Activated T-cell treated with anti-CD3 and anti-CD28 coated beads, Interleukin-2, amount 50 U/mL, for 72 hours (primary cell): ENCODE measurements around the gene ZSWIM1. TPM values are rescaled to one million over a fixed set of nuclear protein-coding genes. Genes with fewer than 3 reads are reported as not detected.
"Not testable (repeated sequence)": the region's sequence is repeated elsewhere in the genome, so short reads cannot be mapped to it uniquely, and the experiment has no call there.

ENCODE experiments used
- ATAC-seq, 2 donors: fragments of 150-1000 bp; cut with Tn5 transposase; replicated peaks in 1 of 2; 2 replicates each; pipeline ENCODE4 v1.10.0; 2021; ENCODE audit warnings: moderate library complexity in 2 of 2, mild to moderate bottlenecking in 1 of 2
- DNase-seq, 2 donors: peaks; one replicate each; pipeline ENCODE4 v3.0.0; 2021 to 2022; ENCODE audit warnings: mixed read lengths in 1 of 2
- H3K27ac Mint-ChIP-seq: one replicate; pipeline ENCODE4 v1.8.0; 2022; ENCODE audit warnings: mild to moderate bottlenecking, moderate library complexity, mixed read lengths
- H3K27me3 Mint-ChIP-seq: one replicate; pipeline ENCODE4 v1.8.0; 2022; ENCODE audit warnings: low read depth, mixed read lengths
- H3K36me3 Mint-ChIP-seq, 2 donors: one replicate each; pipeline ENCODE4 v1.8.0; 2022; ENCODE audit warnings: mixed read lengths in 2 of 2, mild to moderate bottlenecking in 1 of 2; ENCODE audit not compliant: insufficient read depth in 2 of 2
- H3K4me1 Mint-ChIP-seq: one replicate; pipeline ENCODE4 v1.8.0; 2022; ENCODE audit warnings: low read depth, mixed read lengths
- H3K4me3 Mint-ChIP-seq, 2 donors: one replicate each; pipeline ENCODE4 v1.8.0; 2022; ENCODE audit warnings: mild to moderate bottlenecking in 2 of 2, mixed read lengths in 2 of 2, moderate library complexity in 2 of 2
- H3K9me3 Mint-ChIP-seq, 2 donors: one replicate each; pipeline ENCODE4 v1.8.0; 2022; ENCODE audit warnings: mixed read lengths in 2 of 2
- total RNA-seq, 2 donors: library from RNA; stranded (reverse); gene quantifications; one replicate each; pipeline ENCODE4 v1.2.3, GENCODE V29; 2022

ZSWIM1 gene
- total RNA-seq, 2 donors from 2014 or later, result 11.4 to 13.9 TPM

GRCh38 chr20:45861221-45862075 is 19.6 kb upstream of the ZSWIM1 start:
- H3K36me3 Mint-ChIP-seq, result peaks cover 0 to 2% of the 10 kb centered on the region in 2 donors
- ATAC-seq (no peak), DNase-seq (no peak)
- H3K4me3 Mint-ChIP-seq, result no peak overlapping the region
- H3K9me3 Mint-ChIP-seq, result no peaks in the 10 kb centered on the region
- no peak overlapping the region for H3K27ac Mint-ChIP-seq
- no peaks in the 10 kb centered on the region for H3K27me3 Mint-ChIP-seq
- peaks cover 41% of the 10 kb centered on the region for H3K4me1 Mint-ChIP-seq

GRCh38 chr20:45863543-45864470 is 17.2 kb upstream of the ZSWIM1 start:
- ATAC-seq (no peak), DNase-seq (no peak)
- H3K4me3 Mint-ChIP-seq, result no peak overlapping the region
- H3K36me3 Mint-ChIP-seq, result peaks cover 0 to 2% of the 10 kb centered on the region in 2 donors
- H3K9me3 Mint-ChIP-seq, result no peaks in the 10 kb centered on the region
- H3K4me1 Mint-ChIP-seq, result peaks cover 24% of the 10 kb centered on the region
- H3K27me3 Mint-ChIP-seq, result no peaks in the 10 kb centered on the region
- H3K27ac Mint-ChIP-seq, result no peak overlapping the region

GRCh38 chr20:45866454-45866853 is 14.6 kb upstream of the ZSWIM1 start:
- Mint-ChIP-seq H3K4me1 (no peaks in the 10 kb centered on the region), H3K27me3 (no peaks in the 10 kb centered on the region), H3K27ac (no peak overlapping the region), H3K4me3 (no peak overlapping the region), H3K9me3 (no peaks in the 10 kb centered on the region), H3K36me3 (no peaks in the 10 kb centered on the region)
- ATAC-seq (no peak), DNase-seq (no peak)

- H3K4me3 Mint-ChIP-seq, result no peak overlapping the region
- H3K27me3 Mint-ChIP-seq, result no peaks in the 10 kb centered on the region
- DNase-seq, result no peak
- H3K4me1 Mint-ChIP-seq, result no peaks in the 10 kb centered on the region
- H3K9me3 Mint-ChIP-seq, result no peaks in the 10 kb centered on the region
- H3K27ac Mint-ChIP-seq, result no peak overlapping the region
- peaks cover 0 to under 1% of the 10 kb centered on the region in 2 donors for H3K36me3 Mint-ChIP-seq
- no peak for ATAC-seq
Measured at GRCh38 chr20:45867136-45867818, 13.8 kb upstream of the ZSWIM1 start.

GRCh38 chr20:45867819-45868176 is 13.2 kb upstream of the ZSWIM1 start:
- ATAC-seq (no peak), DNase-seq (no peak)
- Mint-ChIP-seq H3K36me3 (peaks cover 0 to 2% of the 10 kb centered on the region in 2 donors), H3K27me3 (no peaks in the 10 kb centered on the region), H3K4me1 (no peaks in the 10 kb centered on the region), H3K27ac (no peak overlapping the region), H3K9me3 (no peaks in the 10 kb centered on the region), H3K4me3 (no peak overlapping the region)

- Mint-ChIP-seq H3K27me3 (no peaks in the 10 kb centered on the region), H3K4me3 (no peak overlapping the region), H3K27ac (no peak overlapping the region), H3K9me3 (no peaks in the 10 kb centered on the region), H3K4me1 (no peaks in the 10 kb centered on the region), H3K36me3 (peaks cover 0 to 2% of the 10 kb centered on the region in 2 donors)
- no peak for DNase-seq
- no peak for ATAC-seq
Measured at GRCh38 chr20:45872626-45873025, 8.4 kb upstream of the ZSWIM1 start.

GRCh38 chr20:45873409-45874103 is 7.5 kb upstream of the ZSWIM1 start:
- Mint-ChIP-seq H3K27ac (no peak overlapping the region), H3K9me3 (no peaks in the 10 kb centered on the region), H3K4me1 (no peaks in the 10 kb centered on the region), H3K27me3 (no peaks in the 10 kb centered on the region), H3K4me3 (no peak overlapping the region), H3K36me3 (peaks cover 0 to 2% of the 10 kb centered on the region in 2 donors)
- ATAC-seq (no peak), DNase-seq (no peak)

GRCh38 chr20:45874104-45874481 is 6.9 kb upstream of the ZSWIM1 start:
- not testable (repeated sequence) for ATAC-seq, H3K27ac Mint-ChIP-seq, H3K27me3 Mint-ChIP-seq, H3K36me3 Mint-ChIP-seq, H3K9me3 Mint-ChIP-seq, H3K4me1 Mint-ChIP-seq, H3K4me3 Mint-ChIP-seq, DNase-seq

- Mint-ChIP-seq H3K4me3 (no peak overlapping the region), H3K36me3 (peaks cover 0 to 2% of the 10 kb centered on the region in 2 donors), H3K27me3 (no peaks in the 10 kb centered on the region), H3K27ac (no peak overlapping the region), H3K9me3 (no peaks in the 10 kb centered on the region), H3K4me1 (no peaks in the 10 kb centered on the region)
- ATAC-seq, result no peak
- no peak for DNase-seq
Measured at GRCh38 chr20:45874576-45874975, 6.5 kb upstream of the ZSWIM1 start.

- no peak overlapping the region for H3K4me3 Mint-ChIP-seq
- H3K27ac Mint-ChIP-seq, result no peak overlapping the region
- no peak for DNase-seq
- peaks cover 25% of the 10 kb centered on the region for H3K4me1 Mint-ChIP-seq
- no peak for ATAC-seq
- H3K36me3 Mint-ChIP-seq, result peaks cover 0 to 2% of the 10 kb centered on the region in 2 donors
- no peaks in the 10 kb centered on the region for H3K27me3 Mint-ChIP-seq
- no peaks in the 10 kb centered on the region for H3K9me3 Mint-ChIP-seq
Measured at GRCh38 chr20:45878076-45878761, 2.8 kb upstream of the ZSWIM1 start.

GRCh38 chr20:45882469-45883099 is 1.6 kb downstream of the ZSWIM1 start:
- Mint-ChIP-seq H3K27me3 (no peaks in the 10 kb centered on the region), H3K4me1 (peaks cover 49% of the 10 kb centered on the region), H3K27ac (peak overlapping the region; percentile 80), H3K36me3 (peaks cover 2 to 5% of the 10 kb centered on the region in 2 donors), H3K9me3 (no peaks in the 10 kb centered on the region), H3K4me3 (peak overlapping the region; percentile 61 to 77)
- DNase-seq (no peak), ATAC-seq (no peak)

GRCh38 chr20:45883100-45883469 is 2.1 kb downstream of the ZSWIM1 start:
- ATAC-seq (no peak), DNase-seq (no peak)
- Mint-ChIP-seq H3K9me3 (no peaks in the 10 kb centered on the region), H3K4me3 (peak overlapping the region in 1 of 2 donors; percentile 36), H3K27ac (no peak overlapping the region), H3K36me3 (peaks cover 2 to 5% of the 10 kb centered on the region in 2 donors), H3K4me1 (peaks cover 49% of the 10 kb centered on the region), H3K27me3 (no peaks in the 10 kb centered on the region)
